ENCODE results near the gene FIS1.
"Not testable (repeated sequence)": the region's sequence is repeated elsewhere in the genome, so short reads cannot be mapped to it uniquely, and the experiment has no call there.

Gene FIS1

GRCh38 chr7:101253199-101253598 is 8.3 kb upstream of the FIS1 start:
- DNase-seq: not testable (repeated sequence)

- DNase-seq: peak; percentile 99
These were observed 7.2 kb upstream of the FIS1 start for GRCh38 chr7:101251871-101252659.

GRCh38 chr7:101250324-101250723 is 5.4 kb upstream of the FIS1 start:
- no peak for DNase-seq

GRCh38 chr7:101248276-101248675 is 3.4 kb upstream of the FIS1 start:
- DNase-seq: no peak

GRCh38 chr7:101245147-101245668 is 327 bp upstream of the FIS1 start:
- DNase-seq: no peak

- DNase-seq: no peak
These were observed 1.1 kb downstream of the FIS1 start for GRCh38 chr7:101243646-101244374.

GRCh38 chr7:101241443-101242349 is 3.2 kb downstream of the FIS1 start:
- no peak for DNase-seq

- no peak for DNase-seq
These were observed 3.9 kb downstream of the FIS1 start for GRCh38 chr7:101241015-101241363.

GRCh38 chr7:101240226-101241014 is 4.5 kb downstream of the FIS1 start:
- DNase-seq: no peak

GRCh38 chr7:101239951-101240220 is 5.0 kb downstream of the FIS1 start:
- DNase-seq: no peak

GRCh38 chr7:101239191-101239950 is 5.5 kb downstream of the FIS1 start:
- no peak for DNase-seq

GRCh38 chr7:101238226-101239182 is 6.4 kb downstream of the FIS1 start:
- no peak for DNase-seq

GRCh38 chr7:101237206-101238067 is 7.4 kb downstream of the FIS1 start, which contains the start of gene CLDN15:
CLDN15 (minus strand) TSS chr7:101237802; CDS start chr7:101237581, 221 bp downstream.
- DNase-seq: no peak

- no peak for DNase-seq
These were observed 8.5 kb downstream of the FIS1 start for GRCh38 chr7:101236292-101236835.

- no peak for DNase-seq
These were observed 9.4 kb downstream of the FIS1 start for GRCh38 chr7:101235522-101235921.

GRCh38 chr7:101235050-101235449 is 9.8 kb downstream of the FIS1 start:
- no peak for DNase-seq

- no peak for DNase-seq
These were observed 10.2 kb downstream of the FIS1 start for GRCh38 chr7:101234636-101235035.

- no peak for DNase-seq
These were observed 10.9 kb downstream of the FIS1 start for GRCh38 chr7:101233907-101234547.

Measured in CD4-positive, alpha-beta T cell treated with Interleukin-17A for 1 hour (primary cell).